GM23248 (cell line): ENCODE measurements around the gene DLX3.

ENCODE experiments used
- EZH2 ChIP-seq: fragments of 200-600 bp; sonication (generic); IDR thresholded peaks from 2 replicates; pipeline ENCODE4 v1.6.1; 2018; ENCODE audit warnings: antibody characterized with exemption, mild to moderate bottlenecking; ENCODE audit not compliant: insufficient read depth, poor library complexity, severe bottlenecking
- EZH2phosphoT487 ChIP-seq: fragments of 200-600 bp; sonication (generic); IDR thresholded peaks from 2 replicates; pipeline ENCODE4 v1.6.1; 2018; ENCODE audit warnings: antibody characterized with exemption, moderate library complexity, mild to moderate bottlenecking, low read depth; ENCODE audit not compliant: insufficient read depth

- TF ChIP-seq EZH2 (no peak), EZH2phosphoT487 (no peak)
These were observed 29.8 kb upstream of the DLX3 start for GRCh38 chr17:50024808-50025207.
